ENCODE results near the gene STIMATE.

STIMATE gene

DNA sequence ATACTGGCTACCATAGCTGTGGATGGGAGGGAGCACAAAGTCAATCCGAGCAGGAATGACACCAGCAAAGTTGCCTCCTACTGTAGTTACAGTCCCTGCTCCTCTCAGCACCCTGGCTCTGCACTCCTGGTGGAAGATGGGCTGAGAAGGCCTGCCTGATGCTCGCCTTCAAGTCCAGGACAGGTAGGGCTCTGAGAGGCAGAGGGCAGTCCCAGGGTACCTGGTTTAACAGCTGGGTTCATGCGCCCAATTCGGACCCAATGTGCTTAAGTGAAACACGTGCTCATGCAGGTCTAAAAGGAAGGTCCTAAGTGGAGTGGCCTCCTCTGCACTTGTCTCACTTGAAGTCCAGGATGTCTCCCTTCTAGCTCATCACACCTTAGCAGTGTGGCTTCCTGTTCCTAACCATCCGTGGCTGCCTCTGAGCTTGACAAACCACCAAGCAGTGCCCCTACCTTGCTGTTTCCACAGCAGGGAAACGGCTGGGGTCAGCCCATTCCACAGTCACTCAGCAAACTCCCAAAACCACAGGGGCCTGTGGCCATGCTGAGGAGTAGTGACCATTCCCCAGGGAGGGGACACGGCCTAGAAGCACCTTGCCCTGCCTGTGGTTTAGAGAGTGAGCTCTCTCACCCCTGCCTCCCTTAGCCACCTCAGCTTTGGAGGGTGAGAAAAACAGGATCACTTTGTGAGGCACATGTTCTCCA lies 58.6 kb downstream of the STIMATE start:
- H4K20me1 ChIP-seq (ENCODE audit: insufficient read depth, low read length) = no peaks in the 10 kb centered on the region
- H3K9ac ChIP-seq (ENCODE audit: low read length) = no peak overlapping the region
- H2AFZ ChIP-seq (ENCODE audit: low read length) = no peak overlapping the region
- H3K27ac ChIP-seq (ENCODE audit: low read depth, low read length, poor library complexity, severe bottlenecking) = no peak overlapping the region
- no peaks in the 10 kb centered on the region for H3K4me1 ChIP-seq (ENCODE audit: insufficient read depth, low read length, severe bottlenecking)
- H3K9me3 ChIP-seq (ENCODE audit: low read length) = no peaks in the 10 kb centered on the region
- peaks cover 10% of the 10 kb centered on the region; the same call in 1 of the 2 replicates for H3K36me3 ChIP-seq (ENCODE audit: insufficient read depth, low read length)
- no peak overlapping the region for H3K4me2 ChIP-seq (ENCODE audit: low read length)
- TF ChIP-seq EZH2 (IDR thresholded peaks at IDR 0.05; ENCODE audit: borderline replicate concordance, low read length) = no peak
- no peak for TF ChIP-seq CTCF (IDR thresholded peaks at IDR 0.05; ENCODE audit: low read length)
- H3K4me3 ChIP-seq (ENCODE audit: low read depth, low read length, poor library complexity, severe bottlenecking) = no peak overlapping the region
- no peaks in the 10 kb centered on the region for H3K27me3 ChIP-seq (ENCODE audit: insufficient read depth, low read length)
- H3K9me2 ChIP-seq (ENCODE audit: low read depth, low read length) = no peaks in the 10 kb centered on the region
- no peaks in the 10 kb centered on the region for H3F3A ChIP-seq (ENCODE audit: insufficient read depth, low read length)
- no peaks in the 10 kb centered on the region for H3K79me2 ChIP-seq (ENCODE audit: insufficient read depth, low read length)

GRCh38 chr3:52836986-52837385 lies 60.4 kb downstream of the STIMATE start:
- Histone ChIP-seq H3K79me2 (ENCODE audit: insufficient read depth, low read length) (no peaks in the 10 kb centered on the region), H3K4me2 (ENCODE audit: low read length) (no peak overlapping the region), H3K9ac (ENCODE audit: low read length) (no peak overlapping the region), H3K27ac (ENCODE audit: low read depth, low read length, poor library complexity, severe bottlenecking) (no peak overlapping the region), H3K9me3 (ENCODE audit: low read length) (no peaks in the 10 kb centered on the region), H3F3A (ENCODE audit: insufficient read depth, low read length) (no peaks in the 10 kb centered on the region), H2AFZ (ENCODE audit: low read length) (no peak overlapping the region), H3K36me3 (ENCODE audit: insufficient read depth, low read length) (peaks cover 5% of the 10 kb centered on the region; the same call in 1 of the 2 replicates), H3K27me3 (ENCODE audit: insufficient read depth, low read length) (no peaks in the 10 kb centered on the region), H3K4me3 (ENCODE audit: low read depth, low read length, poor library complexity, severe bottlenecking) (no peak overlapping the region), H3K9me2 (ENCODE audit: low read depth, low read length) (no peaks in the 10 kb centered on the region), H4K20me1 (ENCODE audit: insufficient read depth, low read length) (no peaks in the 10 kb centered on the region), H3K4me1 (ENCODE audit: insufficient read depth, low read length, severe bottlenecking) (no peaks in the 10 kb centered on the region)
- TF ChIP-seq CTCF (IDR thresholded peaks at IDR 0.05; ENCODE audit: low read length) (no peak), EZH2 (IDR thresholded peaks at IDR 0.05; ENCODE audit: borderline replicate concordance, low read length) (no peak)

- Histone ChIP-seq H4K20me1 (ENCODE audit: insufficient read depth, low read length) (no peaks in the 10 kb centered on the region), H2AFZ (ENCODE audit: low read length) (no peak overlapping the region), H3K36me3 (ENCODE audit: insufficient read depth, low read length) (0 out of 2 replicates have a peak, but pooled peaks cover 5% of the 10 kb centered on the region), H3K9ac (ENCODE audit: low read length) (no peak overlapping the region), H3K27me3 (ENCODE audit: insufficient read depth, low read length) (no peaks in the 10 kb centered on the region), H3K4me3 (ENCODE audit: low read depth, low read length, poor library complexity, severe bottlenecking) (no peak overlapping the region), H3K27ac (ENCODE audit: low read depth, low read length, poor library complexity, severe bottlenecking) (no peak overlapping the region), H3F3A (ENCODE audit: insufficient read depth, low read length) (no peaks in the 10 kb centered on the region), H3K9me2 (ENCODE audit: low read depth, low read length) (no peaks in the 10 kb centered on the region), H3K4me2 (ENCODE audit: low read length) (no peak overlapping the region), H3K4me1 (ENCODE audit: insufficient read depth, low read length, severe bottlenecking) (no peaks in the 10 kb centered on the region), H3K79me2 (ENCODE audit: insufficient read depth, low read length) (no peaks in the 10 kb centered on the region), H3K9me3 (ENCODE audit: low read length) (no peaks in the 10 kb centered on the region)
- no peak for TF ChIP-seq EZH2 (IDR thresholded peaks at IDR 0.05; ENCODE audit: borderline replicate concordance, low read length)
- TF ChIP-seq CTCF (IDR thresholded peaks at IDR 0.05; ENCODE audit: low read length) = no peak
Measured at GRCh38 chr3:52836471-52836845, 60.9 kb downstream of the STIMATE start.
